Subcutaneous abdominal adipose tissue (tissue), 5 donors: ENCODE data around the gene MAP4K3.

ENCODE experiments used
- H3K27ac ChIP-seq: one replicate; pipeline ENCODE4 v1.7.0; 2013; ENCODE audit warnings: low read depth, mild to moderate bottlenecking, inconsistent platforms, low read length, moderate library complexity
- H3K27me3 ChIP-seq, 5 donors: one replicate each; pipeline ENCODE4 v1.7.0; 2013; ENCODE audit warnings: low read length in 5 of 5, inconsistent platforms in 1 of 5; ENCODE audit not compliant: control insufficient read depth in 5 of 5, insufficient read depth in 4 of 5
- H3K36me3 ChIP-seq, 5 donors: one replicate each; pipeline ENCODE4 v1.7.0; 2013; ENCODE audit warnings: low read length in 5 of 5; ENCODE audit not compliant: control insufficient read depth in 5 of 5, insufficient read depth in 5 of 5
- H3K4me1 ChIP-seq, 5 donors: one replicate each; pipeline ENCODE4 v1.7.0; 2013; ENCODE audit warnings: low read length in 5 of 5, mild to moderate bottlenecking in 3 of 5, moderate library complexity in 1 of 5; ENCODE audit not compliant: control insufficient read depth in 5 of 5, insufficient read depth in 5 of 5
- H3K4me3 ChIP-seq, 5 donors: one replicate each; pipeline ENCODE4 v1.7.0; 2013; ENCODE audit warnings: low read length in 5 of 5, low read depth in 1 of 5
- H3K9ac ChIP-seq, 5 donors: one replicate each; pipeline ENCODE4 v1.7.0; 2013; ENCODE audit warnings: low read length in 5 of 5, mild to moderate bottlenecking in 4 of 5, moderate library complexity in 3 of 5
- H3K9me3 ChIP-seq, 5 donors: one replicate each; pipeline ENCODE4 v1.7.0; 2013; ENCODE audit warnings: low read length in 5 of 5; ENCODE audit not compliant: control insufficient read depth in 5 of 5
- donor health status: healthy.
- donor health status: healthy.
- donor health status: healthy.
- donor health status: healthy.
- donor health status: healthy.

Gene MAP4K3

DNA sequence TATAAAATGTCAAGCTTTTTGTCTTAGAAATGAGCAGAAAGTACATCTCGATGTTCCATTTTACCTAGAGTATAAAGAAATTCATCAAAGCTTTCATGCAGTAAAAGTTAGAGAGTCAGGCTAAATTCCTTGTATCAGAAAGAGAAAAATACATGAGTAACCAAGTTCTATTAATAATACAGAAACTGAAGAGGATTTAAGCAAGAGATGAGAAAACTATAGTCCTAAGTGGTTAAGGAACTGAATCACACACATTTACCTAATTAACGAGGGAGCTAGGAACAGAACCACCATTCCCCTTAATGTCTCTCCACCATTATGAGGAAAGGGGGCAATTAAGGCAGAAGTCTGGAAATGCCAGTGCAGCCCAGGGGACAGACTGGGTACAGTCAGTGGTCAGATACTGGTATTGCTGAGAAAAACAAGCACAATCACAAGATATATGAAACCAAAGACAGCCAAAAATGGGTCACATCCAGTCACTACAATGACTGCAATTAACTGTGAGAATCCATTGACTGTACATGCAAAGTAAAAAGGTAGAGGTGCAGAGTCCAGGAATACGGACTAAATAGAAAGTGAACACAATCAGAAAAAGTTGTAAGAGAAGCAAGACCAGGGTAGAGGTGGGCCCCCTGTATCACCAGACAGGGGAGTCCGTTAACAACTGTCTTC, 23.9 kb downstream of the MAP4K3 start:
- H3K4me1 ChIP-seq: peaks cover 0 to 53% (median 42%) of the 10 kb centered on the region in 5 donors

DNA sequence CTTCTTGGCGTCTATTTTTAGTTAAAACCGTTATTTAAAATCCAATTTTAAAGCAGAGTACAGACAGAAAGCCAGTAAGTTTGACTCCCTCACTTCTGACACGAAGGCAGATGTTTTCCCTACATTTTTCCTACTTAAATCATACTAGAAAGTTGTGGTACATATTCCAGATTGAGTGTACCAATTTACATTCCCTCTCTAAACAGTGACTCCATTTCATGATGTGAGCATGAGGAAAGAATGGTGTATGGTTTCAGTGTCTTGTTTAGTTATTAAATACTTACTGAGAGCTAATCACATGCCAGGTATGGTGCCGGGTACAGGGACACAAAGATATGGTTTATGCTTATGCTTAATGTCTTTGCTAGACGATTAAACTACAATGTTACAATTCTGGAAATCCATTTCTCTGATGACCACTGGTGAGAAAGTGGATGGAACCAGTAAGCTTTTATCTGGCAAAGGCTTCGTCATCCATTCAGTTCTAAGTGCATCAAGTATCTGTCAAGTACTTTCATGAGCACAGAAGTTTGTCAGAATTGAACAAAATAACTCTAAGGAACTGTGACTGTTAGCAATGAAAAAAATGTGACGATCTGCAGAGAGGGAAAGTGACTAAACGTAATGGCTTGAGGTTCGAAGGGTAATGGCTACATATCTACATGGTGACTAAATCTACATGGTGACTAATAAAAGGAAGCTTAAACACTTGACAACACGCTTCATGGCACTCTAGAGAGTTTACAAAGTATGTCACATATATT, 25.7 kb downstream of the MAP4K3 start:
- no peak overlapping the region for H3K4me3 ChIP-seq
- H3K9me3 ChIP-seq: no peaks in the 10 kb centered on the region
- peaks cover 0 to 64% (median 52%) of the 10 kb centered on the region in 5 donors for H3K4me1 ChIP-seq
- no peak overlapping the region for H3K9ac ChIP-seq
- no peaks in the 10 kb centered on the region for H3K27me3 ChIP-seq
- H3K27ac ChIP-seq: no peak overlapping the region
- H3K36me3 ChIP-seq: no peaks in the 10 kb centered on the region

More for the DNA sequence above, 23.9 kb downstream of the MAP4K3 start:
- H3K27ac ChIP-seq: peak overlapping the region; percentile 2
- H3K9me3 ChIP-seq: no peaks in the 10 kb centered on the region
- no peak overlapping the region for H3K9ac ChIP-seq
- no peaks in the 10 kb centered on the region for H3K27me3 ChIP-seq
- H3K4me3 ChIP-seq: no peak overlapping the region
- no peaks in the 10 kb centered on the region for H3K36me3 ChIP-seq

DNA sequence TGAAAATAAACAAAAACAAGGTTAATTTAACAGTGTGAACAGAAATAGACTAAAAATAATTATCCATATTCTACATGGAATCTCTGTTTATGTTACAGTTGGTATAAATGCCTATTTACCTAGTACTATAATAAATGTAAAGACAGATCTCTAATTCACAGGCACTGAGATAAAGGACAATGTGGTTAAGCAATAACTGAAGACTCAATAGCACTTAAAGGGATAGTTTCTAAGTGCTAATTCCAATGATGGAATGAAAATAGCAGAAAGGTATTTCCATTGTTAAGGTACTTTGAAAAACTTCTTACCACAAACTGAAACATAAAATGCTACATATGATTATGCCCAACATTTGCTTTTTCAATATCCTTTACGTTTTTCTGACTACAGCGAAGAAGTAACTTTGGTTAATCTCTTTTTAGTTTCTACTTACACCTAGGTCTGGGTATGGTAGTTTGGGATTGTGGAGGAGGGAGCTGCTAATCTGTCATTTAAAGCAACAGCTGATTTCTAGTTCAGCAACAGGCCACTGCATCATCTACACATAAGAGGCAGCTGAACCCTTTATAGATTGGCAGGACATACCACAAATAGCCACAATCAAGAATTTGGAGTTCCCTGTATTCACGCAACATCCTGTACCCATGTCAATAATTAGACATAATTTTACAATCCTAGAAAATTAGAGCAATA, 27.2 kb downstream of the MAP4K3 start:
- H3K27ac ChIP-seq: no peak overlapping the region
- no peaks in the 10 kb centered on the region for H3K9me3 ChIP-seq
- H3K4me3 ChIP-seq: no peak overlapping the region
- peak overlapping the region in 1 of 5 donors; percentile 20 for H3K9ac ChIP-seq
- H3K4me1 ChIP-seq: peaks cover 0 to 69% (median 56%) of the 10 kb centered on the region in 5 donors
- H3K27me3 ChIP-seq: no peaks in the 10 kb centered on the region
- H3K36me3 ChIP-seq: no peaks in the 10 kb centered on the region

DNA sequence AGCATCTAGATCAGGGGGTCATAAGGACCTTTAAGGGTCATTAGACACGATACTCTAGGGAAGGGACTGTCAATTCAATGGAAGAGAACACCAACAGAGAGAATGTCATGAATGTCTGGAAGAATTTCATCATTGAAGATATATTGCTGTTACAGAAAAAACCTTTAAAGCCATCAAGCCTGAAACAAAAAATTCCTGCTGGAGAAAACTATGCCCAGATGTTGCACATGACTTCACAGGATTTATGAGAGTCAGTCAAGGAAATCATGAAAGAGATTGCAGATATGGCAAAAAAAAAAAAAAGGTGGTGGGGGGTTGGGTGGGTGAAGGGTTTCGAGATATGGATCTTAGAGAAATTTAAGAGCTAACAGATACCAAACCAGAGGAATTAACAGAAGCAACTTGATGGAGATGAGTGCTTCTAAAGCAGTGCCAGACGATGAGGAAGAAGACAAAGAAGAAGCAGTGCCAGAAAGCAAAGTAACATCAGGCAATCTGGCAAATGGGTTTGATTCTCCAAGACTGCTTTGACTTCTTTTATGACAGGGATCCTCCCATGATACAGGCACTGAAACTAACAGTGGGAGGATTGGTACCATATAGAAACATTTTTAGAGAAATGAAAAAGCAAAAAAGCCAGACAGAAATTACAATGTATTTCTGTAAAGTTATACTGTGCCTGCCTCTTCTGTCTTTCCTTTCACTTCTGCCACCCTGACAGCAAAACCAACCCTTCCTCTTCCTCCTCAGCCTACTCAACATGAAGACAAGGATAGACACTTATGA, 28.5 kb downstream of the MAP4K3 start:
- Histone ChIP-seq H3K9ac (no peak overlapping the region), H3K27ac (no peak overlapping the region), H3K27me3 (no peaks in the 10 kb centered on the region), H3K36me3 (no peaks in the 10 kb centered on the region), H3K9me3 (no peaks in the 10 kb centered on the region), H3K4me3 (no peak overlapping the region), H3K4me1 (peaks cover 0 to 68% (median 51%) of the 10 kb centered on the region in 5 donors)

DNA sequence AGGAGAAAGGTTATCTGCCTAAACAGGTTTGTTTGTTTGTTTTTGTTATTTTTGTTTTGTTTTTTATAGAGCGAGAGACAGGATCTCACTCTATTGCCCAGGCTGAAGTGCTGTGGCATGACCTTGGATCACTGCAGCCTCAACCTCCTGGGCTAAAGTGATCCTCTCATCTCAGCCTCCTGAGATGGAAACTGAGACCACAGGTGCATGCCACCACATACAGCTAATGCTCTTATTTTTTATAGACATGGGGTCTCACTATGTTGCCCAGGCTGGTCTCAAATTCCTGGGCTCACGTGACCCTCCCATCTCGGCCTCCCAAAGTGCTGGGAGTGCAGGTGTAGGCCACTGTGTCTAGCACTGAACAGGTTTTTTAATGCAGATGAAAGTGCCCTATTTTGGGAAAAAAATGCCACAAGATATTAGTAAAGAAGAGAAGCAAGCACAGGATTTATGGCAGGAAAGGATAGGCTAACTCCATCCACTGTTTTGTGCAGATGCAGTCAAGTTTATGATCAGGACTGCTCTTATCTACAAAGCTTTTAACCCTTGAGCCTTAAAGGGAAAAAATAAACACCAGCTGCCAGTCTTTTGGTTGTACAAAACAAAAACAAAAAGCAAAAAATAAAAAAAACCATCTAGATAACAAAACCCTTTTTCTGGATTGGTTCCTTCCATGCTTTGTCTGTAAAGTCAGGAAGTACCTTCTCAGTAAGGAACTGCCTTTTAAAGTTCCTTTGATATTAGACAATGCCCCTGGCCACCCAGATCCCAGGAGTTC, 29.4 kb downstream of the MAP4K3 start:
- Histone ChIP-seq H3K4me1 (peaks cover 0 to 64% (median 49%) of the 10 kb centered on the region in 5 donors), H3K27me3 (no peaks in the 10 kb centered on the region), H3K9me3 (no peaks in the 10 kb centered on the region), H3K36me3 (no peaks in the 10 kb centered on the region), H3K4me3 (no peak overlapping the region), H3K27ac (no peak overlapping the region), H3K9ac (no peak overlapping the region)

DNA sequence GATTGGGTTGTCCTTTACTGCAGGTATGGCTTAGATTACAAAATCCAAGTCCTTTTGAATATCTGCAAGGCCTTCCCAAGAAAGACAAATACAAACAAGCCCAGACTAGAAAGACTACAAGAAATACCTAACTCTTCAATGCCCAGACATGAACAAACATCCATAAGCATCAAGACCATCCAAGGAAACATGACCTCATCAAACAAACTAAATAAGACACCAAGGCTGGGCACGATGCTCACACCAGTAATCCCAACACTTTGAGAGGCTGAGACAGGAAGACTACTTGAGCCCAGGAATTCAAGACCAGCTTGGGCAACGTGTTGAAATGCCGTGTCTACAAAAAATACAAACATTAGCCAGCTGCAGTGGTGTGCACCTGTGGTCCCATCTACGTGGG, 31.7 kb downstream of the MAP4K3 start:
- no peaks in the 10 kb centered on the region for H3K36me3 ChIP-seq
- H3K9ac ChIP-seq: no peak overlapping the region
- no peaks in the 10 kb centered on the region for H3K9me3 ChIP-seq
- no peak overlapping the region for H3K27ac ChIP-seq
- no peaks in the 10 kb centered on the region for H3K27me3 ChIP-seq
- peaks cover 0 to 59% (median 55%) of the 10 kb centered on the region in 5 donors for H3K4me1 ChIP-seq
- H3K4me3 ChIP-seq: no peak overlapping the region

DNA sequence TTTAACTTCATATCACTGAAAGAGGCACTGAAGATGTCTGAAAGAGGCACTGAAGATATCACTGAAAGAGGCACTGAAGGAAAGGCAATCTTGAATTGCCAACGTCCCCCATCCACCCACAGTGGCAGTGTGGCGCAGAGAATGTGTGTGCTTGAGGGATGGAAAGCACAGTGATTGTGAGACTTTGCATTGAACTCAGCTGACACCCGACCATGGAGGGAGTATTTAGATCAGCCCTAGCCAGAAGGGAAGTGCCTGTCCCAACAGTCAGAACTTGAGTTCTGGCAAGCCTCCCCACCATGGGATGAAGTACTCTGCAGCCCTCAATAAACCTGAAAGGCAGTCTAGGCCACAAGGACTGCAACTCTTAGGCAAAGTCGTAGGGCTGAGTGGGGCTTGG, 33.8 kb downstream of the MAP4K3 start:
- Histone ChIP-seq H3K9me3 (no peaks in the 10 kb centered on the region), H3K9ac (no peak overlapping the region), H3K27me3 (no peaks in the 10 kb centered on the region), H3K4me1 (peaks cover 0 to 62% (median 49%) of the 10 kb centered on the region in 5 donors), H3K36me3 (no peaks in the 10 kb centered on the region), H3K4me3 (no peak overlapping the region), H3K27ac (no peak overlapping the region)

DNA sequence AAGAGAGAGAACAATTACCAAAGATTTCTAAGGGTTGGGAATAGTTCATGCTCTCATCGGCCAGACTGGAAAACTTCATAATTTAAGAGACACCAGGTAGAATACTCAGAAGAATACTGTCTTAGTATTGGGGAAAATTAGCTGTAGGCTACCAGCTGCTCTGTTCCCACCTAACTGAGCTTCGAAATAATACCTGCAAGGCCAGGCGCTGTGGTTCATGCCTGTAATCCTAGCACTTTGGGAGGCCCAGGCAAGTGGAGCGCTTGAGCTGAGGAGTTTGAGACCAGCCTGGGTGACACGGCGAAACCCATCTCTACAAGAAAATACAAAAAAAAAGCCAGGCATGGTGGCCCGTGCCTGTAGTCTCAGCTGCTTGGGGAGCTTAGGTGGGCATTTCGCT, 35.8 kb downstream of the MAP4K3 start:
- Histone ChIP-seq H3K9ac (no peak overlapping the region), H3K27ac (peak overlapping the region; percentile 52), H3K27me3 (no peaks in the 10 kb centered on the region), H3K4me1 (peaks cover 0 to 44% (median 32%) of the 10 kb centered on the region in 5 donors), H3K4me3 (no peak overlapping the region), H3K9me3 (no peaks in the 10 kb centered on the region), H3K36me3 (no peaks in the 10 kb centered on the region)

DNA sequence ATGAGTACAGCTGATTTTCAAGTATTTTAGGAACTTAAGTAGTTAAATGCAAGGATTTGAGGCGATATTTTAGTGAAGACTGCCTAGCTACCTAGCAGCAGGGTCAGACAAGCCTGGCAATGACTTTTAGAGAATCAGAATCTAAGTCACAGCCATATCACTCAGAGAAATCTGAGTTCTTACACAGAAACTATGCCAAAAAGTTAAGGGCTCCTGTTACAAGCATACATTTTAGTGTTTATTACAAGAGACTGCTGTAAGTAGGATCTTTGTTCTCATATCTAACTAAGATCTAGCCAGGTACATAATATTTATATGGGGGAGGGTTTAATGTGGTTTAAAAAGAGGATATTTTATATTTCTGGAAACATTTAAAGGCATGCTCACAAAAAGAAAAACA, 37.5 kb downstream of the MAP4K3 start:
- Histone ChIP-seq H3K9me3 (no peaks in the 10 kb centered on the region), H3K9ac (peak overlapping the region in 2 of 5 donors; percentile 14 to 46), H3K36me3 (no peaks in the 10 kb centered on the region), H3K4me3 (no peak overlapping the region), H3K27me3 (no peaks in the 10 kb centered on the region), H3K4me1 (peaks cover 0 to 42% (median 30%) of the 10 kb centered on the region in 5 donors), H3K27ac (no peak overlapping the region)
